GM18519 (cell line): ENCODE measurements around the gene CDT1.

ENCODE experiments used
- ATAC-seq: cut with Tn5 transposase; IDR thresholded peaks from one replicate; pipeline ENCODE4 v1.9.1; 2021; ENCODE audit warnings: mild to moderate bottlenecking, moderate library complexity; ENCODE audit not compliant: unreplicated experiment, low FRiP score

The CDT1 gene

GRCh38 chr16:88803264-88803987 is at the start of gene CDT1:
CDT1 (plus strand) TSS chr16:88803789; CDS start chr16:88803832, 43 bp downstream.
- ATAC-seq: no peak

- no peak for ATAC-seq
These were observed 49.3 kb upstream of the CDT1 start for GRCh38 chr16:88754109-88754911.

GRCh38 chr16:88754912-88755744 is 48.5 kb upstream of the CDT1 start:
- no peak for ATAC-seq

GRCh38 chr16:88755745-88756443 is 47.7 kb upstream of the CDT1 start:
- ATAC-seq: no peak

GRCh38 chr16:88758227-88758943 is 45.2 kb upstream of the CDT1 start:
- no peak for ATAC-seq

GRCh38 chr16:88758944-88759244 is 44.7 kb upstream of the CDT1 start:
- no peak for ATAC-seq

- ATAC-seq: no peak
These were observed 44.2 kb upstream of the CDT1 start for GRCh38 chr16:88759245-88759975.

GRCh38 chr16:88759976-88760350 is 43.6 kb upstream of the CDT1 start:
- ATAC-seq: no peak

GRCh38 chr16:88760424-88761142 is 43.0 kb upstream of the CDT1 start:
- no peak for ATAC-seq

- no peak for ATAC-seq
These were observed 42.5 kb upstream of the CDT1 start for GRCh38 chr16:88761143-88761534.

GRCh38 chr16:88761830-88762229 is 41.8 kb upstream of the CDT1 start:
- no peak for ATAC-seq

GRCh38 chr16:88762258-88762870 is 41.2 kb upstream of the CDT1 start:
- no peak for ATAC-seq

GRCh38 chr16:88762941-88763340 is 40.6 kb upstream of the CDT1 start:
- no peak for ATAC-seq

- no peak for ATAC-seq
These were observed 40.0 kb upstream of the CDT1 start for GRCh38 chr16:88763502-88764053.

- no peak for ATAC-seq
These were observed 39.5 kb upstream of the CDT1 start for GRCh38 chr16:88764080-88764479.

- no peak for ATAC-seq
These were observed 38.7 kb upstream of the CDT1 start for GRCh38 chr16:88764913-88765349.

GRCh38 chr16:88766975-88767374 is 36.6 kb upstream of the CDT1 start:
- no peak for ATAC-seq

GRCh38 chr16:88767546-88768070 is 36.0 kb upstream of the CDT1 start:
- ATAC-seq: no peak
